BLaER1 (cell line): ENCODE results near the gene STAB2.

Experiments used
- H3K27ac ChIP-seq: shearing (Covaris generic); formaldehyde crosslinking; 2 replicates; pipeline ENCODE4 v1.8.1; 2022
- H3K27me3 ChIP-seq: shearing (Covaris generic); formaldehyde crosslinking; 2 replicates; pipeline ENCODE4 v1.8.1; 2022
- H3K36me3 ChIP-seq: shearing (Covaris generic); formaldehyde crosslinking; 2 replicates; pipeline ENCODE4 v1.8.1; 2022
- H3K4me1 ChIP-seq: shearing (Covaris generic); formaldehyde crosslinking; 2 replicates; pipeline ENCODE4 v1.8.1; 2022
- H3K4me2 ChIP-seq: shearing (Covaris generic); formaldehyde crosslinking; 2 replicates; pipeline ENCODE4 v1.8.1; 2022
- H3K4me3 ChIP-seq: shearing (Covaris generic); formaldehyde crosslinking; 2 replicates; pipeline ENCODE4 v1.8.1; 2022
- H3K9ac ChIP-seq: shearing (Covaris generic); formaldehyde crosslinking; 2 replicates; pipeline ENCODE4 v1.8.1; 2022
- H3K9me3 ChIP-seq: shearing (Covaris generic); formaldehyde crosslinking; 2 replicates; pipeline ENCODE4 v1.8.1; 2022
- H4K20me1 ChIP-seq: shearing (Covaris generic); formaldehyde crosslinking; 2 replicates; pipeline ENCODE4 v1.8.1; 2022
- Cebpa-rat ChIP-seq: shearing (Covaris generic); IDR thresholded peaks from 2 replicates; pipeline ENCODE4 v1.8.1; 2022

The STAB2 gene

GRCh38 chr12:103735291-103735690 lies 148.2 kb downstream of the STAB2 start:
- no peaks in the 10 kb centered on the region for H4K20me1 ChIP-seq
- H3K27me3 ChIP-seq = no peaks in the 10 kb centered on the region
- TF ChIP-seq Cebpa-rat = no peak
- no peaks in the 10 kb centered on the region for H3K4me1 ChIP-seq
- H3K4me2 ChIP-seq = no peak overlapping the region
- no peak overlapping the region for H3K27ac ChIP-seq
- no peaks in the 10 kb centered on the region for H3K36me3 ChIP-seq
- no peak overlapping the region for H3K4me3 ChIP-seq
- H3K9ac ChIP-seq = no peak overlapping the region
- H3K9me3 ChIP-seq = peaks cover 7% of the 10 kb centered on the region

GRCh38 chr12:103736572-103736971 lies 149.5 kb downstream of the STAB2 start:
- Histone ChIP-seq H3K9me3 (no peaks in the 10 kb centered on the region), H3K4me1 (no peaks in the 10 kb centered on the region), H3K4me2 (no peak overlapping the region), H3K9ac (no peak overlapping the region), H3K27ac (no peak overlapping the region), H3K36me3 (no peaks in the 10 kb centered on the region), H4K20me1 (no peaks in the 10 kb centered on the region), H3K27me3 (no peaks in the 10 kb centered on the region), H3K4me3 (no peak overlapping the region)
- TF ChIP-seq Cebpa-rat = no peak

GRCh38 chr12:103737881-103738280 lies 150.8 kb downstream of the STAB2 start:
- no peaks in the 10 kb centered on the region for H3K36me3 ChIP-seq
- TF ChIP-seq Cebpa-rat = no peak
- H3K27ac ChIP-seq = no peak overlapping the region
- H3K4me3 ChIP-seq = no peak overlapping the region
- no peaks in the 10 kb centered on the region for H3K9me3 ChIP-seq
- no peak overlapping the region for H3K4me2 ChIP-seq
- no peaks in the 10 kb centered on the region for H3K4me1 ChIP-seq
- H4K20me1 ChIP-seq = no peaks in the 10 kb centered on the region
- H3K27me3 ChIP-seq = no peaks in the 10 kb centered on the region
- no peak overlapping the region for H3K9ac ChIP-seq

GRCh38 chr12:103742349-103742932 lies 155.4 kb downstream of the STAB2 start:
- Histone ChIP-seq H3K27ac (no peak overlapping the region), H4K20me1 (no peaks in the 10 kb centered on the region), H3K4me2 (no peak overlapping the region), H3K27me3 (no peaks in the 10 kb centered on the region), H3K9me3 (no peaks in the 10 kb centered on the region), H3K4me3 (no peak overlapping the region), H3K9ac (no peak overlapping the region), H3K36me3 (no peaks in the 10 kb centered on the region), H3K4me1 (no peaks in the 10 kb centered on the region)
- TF ChIP-seq Cebpa-rat = no peak

GRCh38 chr12:103743788-103744187 lies 156.7 kb downstream of the STAB2 start:
- Histone ChIP-seq H3K4me2 (no peak overlapping the region), H3K36me3 (no peaks in the 10 kb centered on the region), H3K27me3 (no peaks in the 10 kb centered on the region), H3K9ac (no peak overlapping the region), H3K4me3 (no peak overlapping the region), H3K4me1 (no peaks in the 10 kb centered on the region), H3K27ac (no peak overlapping the region), H3K9me3 (no peaks in the 10 kb centered on the region), H4K20me1 (no peaks in the 10 kb centered on the region)
- no peak for TF ChIP-seq Cebpa-rat

GRCh38 chr12:103745962-103746361 lies 158.9 kb downstream of the STAB2 start:
- no peak overlapping the region for H3K27ac ChIP-seq
- H3K4me2 ChIP-seq = no peak overlapping the region
- no peak overlapping the region for H3K9ac ChIP-seq
- no peaks in the 10 kb centered on the region for H3K36me3 ChIP-seq
- no peaks in the 10 kb centered on the region for H3K27me3 ChIP-seq
- H3K4me3 ChIP-seq = no peak overlapping the region
- no peak for TF ChIP-seq Cebpa-rat
- no peaks in the 10 kb centered on the region for H4K20me1 ChIP-seq
- no peaks in the 10 kb centered on the region for H3K4me1 ChIP-seq
- no peaks in the 10 kb centered on the region for H3K9me3 ChIP-seq

GRCh38 chr12:103748002-103748401 lies 160.9 kb downstream of the STAB2 start:
- no peaks in the 10 kb centered on the region for H3K27me3 ChIP-seq
- no peaks in the 10 kb centered on the region for H3K9me3 ChIP-seq
- no peak overlapping the region for H3K4me2 ChIP-seq
- H3K9ac ChIP-seq = no peak overlapping the region
- H3K27ac ChIP-seq = no peak overlapping the region
- H3K4me3 ChIP-seq = no peak overlapping the region
- H3K4me1 ChIP-seq = no peaks in the 10 kb centered on the region
- TF ChIP-seq Cebpa-rat = no peak
- H4K20me1 ChIP-seq = no peaks in the 10 kb centered on the region
- H3K36me3 ChIP-seq = no peaks in the 10 kb centered on the region

GRCh38 chr12:103748875-103749274 lies 161.8 kb downstream of the STAB2 start:
- H3K9me3 ChIP-seq = no peaks in the 10 kb centered on the region
- H4K20me1 ChIP-seq = no peaks in the 10 kb centered on the region
- H3K36me3 ChIP-seq = no peaks in the 10 kb centered on the region
- H3K4me2 ChIP-seq = no peak overlapping the region
- no peak for TF ChIP-seq Cebpa-rat
- no peaks in the 10 kb centered on the region for H3K4me1 ChIP-seq
- H3K27me3 ChIP-seq = no peaks in the 10 kb centered on the region
- H3K27ac ChIP-seq = no peak overlapping the region
- no peak overlapping the region for H3K9ac ChIP-seq
- H3K4me3 ChIP-seq = no peak overlapping the region

- H3K27ac ChIP-seq = no peak overlapping the region
- no peak for TF ChIP-seq Cebpa-rat
- no peaks in the 10 kb centered on the region for H4K20me1 ChIP-seq
- H3K36me3 ChIP-seq = no peaks in the 10 kb centered on the region
- no peak overlapping the region for H3K9ac ChIP-seq
- no peaks in the 10 kb centered on the region for H3K4me1 ChIP-seq
- H3K9me3 ChIP-seq = no peaks in the 10 kb centered on the region
- H3K4me3 ChIP-seq = no peak overlapping the region
- H3K4me2 ChIP-seq = no peak overlapping the region
- no peaks in the 10 kb centered on the region for H3K27me3 ChIP-seq
Measured at GRCh38 chr12:103751171-103751570, 164.1 kb downstream of the STAB2 start.

- no peak overlapping the region for H3K9ac ChIP-seq
- no peaks in the 10 kb centered on the region for H3K9me3 ChIP-seq
- H3K4me1 ChIP-seq = no peaks in the 10 kb centered on the region
- no peak overlapping the region for H3K4me3 ChIP-seq
- no peaks in the 10 kb centered on the region for H3K27me3 ChIP-seq
- no peak overlapping the region for H3K4me2 ChIP-seq
- no peak for TF ChIP-seq Cebpa-rat
- no peaks in the 10 kb centered on the region for H3K36me3 ChIP-seq
- no peak overlapping the region for H3K27ac ChIP-seq
- no peaks in the 10 kb centered on the region for H4K20me1 ChIP-seq
Measured at GRCh38 chr12:103751600-103751999, 164.5 kb downstream of the STAB2 start.

GRCh38 chr12:103755425-103755824 lies 168.4 kb downstream of the STAB2 start:
- no peak overlapping the region for H3K9ac ChIP-seq
- H4K20me1 ChIP-seq = no peaks in the 10 kb centered on the region
- no peaks in the 10 kb centered on the region for H3K27me3 ChIP-seq
- no peaks in the 10 kb centered on the region for H3K36me3 ChIP-seq
- no peak for TF ChIP-seq Cebpa-rat
- H3K4me2 ChIP-seq = no peak overlapping the region
- no peak overlapping the region for H3K4me3 ChIP-seq
- no peak overlapping the region for H3K27ac ChIP-seq
- H3K4me1 ChIP-seq = no peaks in the 10 kb centered on the region
- H3K9me3 ChIP-seq = no peaks in the 10 kb centered on the region
